HepG2 (cell line): ENCODE results near the gene BPIFB4. TPM values are rescaled to one million over a fixed set of nuclear protein-coding genes. Genes with fewer than 3 reads are reported as not detected.
A peak's percentile ranks its signal among the peaks of the same experiment; 100 is the strongest.

Experiments used
- ATAC-seq: fragments of 200-7000 bp; cut with Tn5 transposase; 3 replicates; pipeline ENCODE4 v1.9.1; 2020; ENCODE audit warnings: mild to moderate bottlenecking, moderate library complexity
- BruUV-seq: library from RNA; stranded (reverse); fragments of 400-500 nt; replicated peaks from 2 replicates; lab custom pipeline; 2021; lab: Mats Ljungman, UMichigan
- CTCF ChIA-PET: fragments of 300-600 bp; formaldehyde crosslinking; extraction: SDS; loops from one replicate; lab custom pipeline; 2021; ENCODE audit warnings: low total read pairs, inconsistent platforms, low intra/inter-chr PET ratio; lab: Yijun Ruan, JAX
- POLR2A ChIA-PET: fragments of 350-600 bp; sonication (Branson Sonifier 250); formaldehyde crosslinking; loops from one replicate; lab custom pipeline; 2020; ENCODE audit warnings: antibody characterized with exemption, inconsistent platforms; lab: Yijun Ruan, JAX
- DNase-seq: peaks from one replicate; pipeline ENCODE4 v3.0.0-alpha.2; 2015; ENCODE audit warnings: low spot score
- FAIRE-seq: peaks from 3 replicates; lab custom pipeline; 2011; peaks lifted over from hg19 to GRCh38; lab: Jason Lieb, UNC
- H2AFZ ChIP-seq: one replicate; pipeline ENCODE4 v1.6.1; 2011; ENCODE audit warnings: low read length, inconsistent platforms
- H3K27ac ChIP-seq: fragments of 300-600 bp; 3 replicates; pipeline ENCODE4 v1.8.0; 2011; ENCODE audit warnings: mixed run types, mild to moderate bottlenecking, mixed read lengths, low read length, inconsistent platforms; ENCODE audit not compliant: insufficient read depth; ENCODE audit errors: extremely low read length
- H3K27me3 ChIP-seq, 2 experiments: fragments of 200-600 bp in 1 of 2; 2 replicates in 1 of 2; 3 replicates in 1 of 2; pipeline versions ENCODE4 v1.6.0 to v1.8.0; 2011; ENCODE audit warnings: low read length in 2 of 2, mild to moderate bottlenecking in 2 of 2, moderate library complexity in 2 of 2, inconsistent platforms in 1 of 2; ENCODE audit not compliant: insufficient read depth in 2 of 2, control insufficient read depth in 1 of 2
- H3K36me3 ChIP-seq, 2 experiments: fragments of 200-600 bp in 1 of 2; replicated peaks in 1 of 2; 2 replicates in 1 of 2; 3 replicates in 1 of 2; pipeline versions ENCODE4 v1.5.1 to v1.8.0; 2011; ENCODE audit warnings: low read length in 2 of 2, inconsistent platforms in 1 of 2; ENCODE audit not compliant: insufficient read depth in 2 of 2, control insufficient read depth in 1 of 2
- H3K4me1 ChIP-seq: 2 replicates; pipeline ENCODE4 v1.5.1; 2012; ENCODE audit warnings: low read length, inconsistent platforms; ENCODE audit not compliant: insufficient read depth
- H3K4me2 ChIP-seq: 2 replicates; pipeline ENCODE4 v1.6.0; 2011; ENCODE audit warnings: low read depth, low read length, inconsistent platforms
- H3K4me3 ChIP-seq, 3 experiments: fragments of 200-600 bp in 1 of 3; sonication (generic), shearing (Covaris generic) in 1 of 3; replicated peaks in 1 of 3; 2 replicates each; pipeline ENCODE4 v1.5.1; 2011 to 2016; ENCODE audit warnings: low read length in 3 of 3, inconsistent platforms in 2 of 3, low read depth in 2 of 3, mild to moderate bottlenecking in 2 of 3, control low read depth in 1 of 3, mixed read lengths in 1 of 3; ENCODE audit not compliant: insufficient read depth in 1 of 3
- H3K79me2 ChIP-seq: one replicate; pipeline ENCODE4 v1.6.1; 2011; ENCODE audit warnings: low read length, inconsistent platforms; ENCODE audit not compliant: insufficient read depth
- H3K9ac ChIP-seq: 2 replicates; pipeline ENCODE4 v1.6.0; 2011; ENCODE audit warnings: mild to moderate bottlenecking, low read depth, low read length, inconsistent platforms; ENCODE audit not compliant: insufficient read depth
- H3K9me3 ChIP-seq: 2 replicates; pipeline ENCODE4 v1.5.1; 2012; ENCODE audit warnings: mild to moderate bottlenecking, low read length
- H4K20me1 ChIP-seq: 2 replicates; pipeline ENCODE4 v1.6.0; 2011; ENCODE audit warnings: inconsistent platforms, mild to moderate bottlenecking, low read length, moderate library complexity; ENCODE audit not compliant: insufficient read depth
- RXRA ChIP-seq: sonication (generic); formaldehyde crosslinking; IDR thresholded peaks from 2 replicates; pipeline ENCODE4 v1.5.1; 2020; ENCODE audit warnings: missing genetic modification reagents
- TBX2 ChIP-seq: sonication (generic); formaldehyde crosslinking; IDR thresholded peaks from 2 replicates; pipeline ENCODE4 v1.5.0; 2020; ENCODE audit warnings: missing genetic modification reagents, mild to moderate bottlenecking, borderline replicate concordance
- ZBTB3 ChIP-seq: sonication (generic); formaldehyde crosslinking; IDR thresholded peaks from 2 replicates; pipeline ENCODE4 v1.4.0; 2020; ENCODE audit warnings: low read depth, mild to moderate bottlenecking, moderate library complexity, missing genetic modification reagents, borderline replicate concordance
- ZNF296 ChIP-seq: sonication (generic); formaldehyde crosslinking; conservative IDR thresholded peaks from 2 replicates; pipeline ENCODE4 v1.5.0; 2020; ENCODE audit warnings: mild to moderate bottlenecking, missing genetic modification reagents
- ZNF331 ChIP-seq: sonication (generic); formaldehyde crosslinking; IDR thresholded peaks from 2 replicates; pipeline ENCODE4 v1.4.0; 2020; ENCODE audit warnings: missing genetic modification reagents
- ZNF484 ChIP-seq: sonication (generic); formaldehyde crosslinking; IDR thresholded peaks from 2 replicates; pipeline ENCODE4 v1.5.1; 2020; ENCODE audit warnings: mild to moderate bottlenecking, low read depth, missing genetic modification reagents, borderline replicate concordance
- ZNF564 ChIP-seq: sonication (generic); formaldehyde crosslinking; IDR thresholded peaks from 2 replicates; pipeline ENCODE4 v1.8.1; 2023; ENCODE audit warnings: mild to moderate bottlenecking, missing genetic modification reagents
- ZNF7 ChIP-seq: IDR thresholded peaks from 2 replicates; pipeline ENCODE4 v1.6.1; 2016; ENCODE audit warnings: missing biosample characterization, missing genetic modification reagents
- ZNF775 ChIP-seq: sonication (generic); formaldehyde crosslinking; IDR thresholded peaks from 2 replicates; pipeline ENCODE4 v1.4.0; 2020; ENCODE audit warnings: missing genetic modification reagents, mild to moderate bottlenecking, moderate library complexity, borderline replicate concordance
- WGBS: methylation state at CpG from one replicate; pipeline ENCODE4 v1.1.6; 2017; ENCODE audit warnings: low lambda C conversion rate; 5-methylcytosine and 5-hydroxymethylcytosine counted together
- in situ Hi-C: cut with HindIII; loops from 2 replicates; pipeline ENCODE4 v1.10.0; 2017; ENCODE audit warnings: low pct_unique_long_range_greater_than_20kb; ENCODE audit not compliant: extremely low pct_ligation_motif_present
- intact Hi-C: fragments of 100-400 bp; cut with micrococcal nuclease; formaldehyde crosslinking; loops from one replicate; pipeline ENCODE4 v1.10.0; 2022; ENCODE audit not compliant: unreplicated experiment
- polyA plus RNA-seq, 8 experiments: library from polyadenylated mRNA; depleted of rRNA in 3 of 8; stranded (reverse) in 7 of 8; unstranded in 1 of 8; fragments of >200 nt; fragmentation: Illumina TruSeq in 4 of 8; extraction: Trizol in 4 of 8; gene quantifications; 2 replicates each; pipeline versions ENCODE4 v1.2.1 to v1.2.3, GENCODE V29; 2011 to 2016; ENCODE audit warnings: low read depth in 4 of 8, missing spikeins in 1 of 8, mixed read lengths in 1 of 8; ENCODE audit not compliant: insufficient read depth in 1 of 8
- total RNA-seq, 5 experiments: library from RNA; depleted of rRNA; stranded (reverse); fragments of >200 nt; fragmentation: Illumina TruSeq; extraction: Trizol; gene quantifications; 2 replicates each; pipeline ENCODE4 v1.2.3, GENCODE V29; 2016; ENCODE audit warnings: low read depth in 1 of 5
- TF ChIP-seq, protein P1 (sequence below): sonication (generic); formaldehyde crosslinking; IDR thresholded peaks from 2 replicates; pipeline ENCODE4 v1.4.0; 2020; ENCODE audit warnings: missing genetic modification reagents
- TF ChIP-seq, protein P2 (sequence below): sonication (generic); formaldehyde crosslinking; IDR thresholded peaks from 2 replicates; pipeline ENCODE4 v1.4.0; 2020; ENCODE audit warnings: missing genetic modification reagents
- TF ChIP-seq, protein P3 (sequence below): sonication (generic); formaldehyde crosslinking; IDR thresholded peaks from 2 replicates; pipeline ENCODE4 v1.9.0; 2022; ENCODE audit warnings: missing genetic modification reagents, mild to moderate bottlenecking, borderline replicate concordance

BPIFB4 gene
- total and polyA plus RNA-seq, 2 of the 13 experiments (the other 11 are each of a cell fraction or from before 2014, with no cell fraction given), result 0.09 TPM; not detected in 1

DNA sequence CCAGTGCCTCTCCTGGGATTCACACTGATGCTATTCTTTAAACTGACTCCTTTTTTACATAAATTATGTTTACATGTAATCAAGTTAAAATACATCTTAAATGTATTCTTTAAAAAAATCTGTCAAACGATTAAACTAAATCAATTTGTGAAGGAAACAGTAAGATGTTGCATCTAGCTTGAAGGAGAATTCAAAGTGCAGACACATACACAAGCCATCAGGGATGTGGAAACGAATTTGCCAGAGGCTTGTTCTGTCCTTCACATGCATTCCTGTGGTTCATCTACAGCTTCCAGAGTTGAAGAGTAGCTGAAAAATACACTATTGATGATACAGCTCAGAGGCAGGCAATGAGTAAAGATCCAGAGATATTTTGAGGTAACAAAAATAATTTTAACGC is 33.0 kb upstream of the BPIFB4 start:
- ATAC-seq, result no peak

DNA sequence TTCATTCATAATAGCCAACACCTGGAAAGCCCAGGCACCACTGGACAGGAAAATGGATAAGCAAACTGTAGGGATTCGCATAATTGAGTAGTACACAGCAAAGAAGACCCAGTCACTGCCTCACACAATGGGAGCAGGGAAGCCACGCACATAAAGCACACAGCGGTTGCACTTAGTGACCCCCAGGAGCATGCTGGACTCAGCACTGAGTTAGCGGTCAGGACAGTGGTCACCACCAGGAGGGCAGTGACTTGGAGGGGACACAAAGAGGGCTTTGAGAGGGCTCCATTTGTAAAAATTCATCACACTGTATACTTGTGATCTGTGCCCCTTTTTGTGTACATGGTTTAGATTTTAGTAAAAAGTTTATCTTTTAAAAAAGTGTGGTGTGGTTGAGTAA is 28.1 kb upstream of the BPIFB4 start:
- peaks cover 17% of the 10 kb centered on the region for H3K4me1 ChIP-seq
- in situ Hi-C loops, result no loop called here
- H4K20me1 ChIP-seq, result no peaks in the 10 kb centered on the region
- WGBS, result 0% methylated on average over 4 of the region's 4 CpGs
- no peak overlapping the region for H3K9ac ChIP-seq
- H3K27me3 ChIP-seq, result peaks cover 0 to 27% of the 10 kb centered on the region in 2 experiments; a peak in 2 of 5 replicates
- no peaks in the 10 kb centered on the region for H3K36me3 ChIP-seq
- ChIA-PET POLR2A (no interaction called here), CTCF (no interaction called here)
- ATAC-seq (peak; percentile 83), DNase-seq (peak; percentile 40), FAIRE-seq (peak; percentile 69)
- H3K4me2 ChIP-seq, result peak overlapping the region; percentile 19; the same call in 1 of the 2 replicates
- H3K27ac ChIP-seq, result no peak overlapping the region
- H2AFZ ChIP-seq, result no peak overlapping the region
- no peak overlapping the region for H3K4me3 ChIP-seq
- H3K9me3 ChIP-seq, result no peaks in the 10 kb centered on the region
- intact Hi-C loops, result no loop called here
- no peaks in the 10 kb centered on the region for H3K79me2 ChIP-seq
- BruUV-seq, result no TSS peak
- TF ChIP-seq, protein P1, sequence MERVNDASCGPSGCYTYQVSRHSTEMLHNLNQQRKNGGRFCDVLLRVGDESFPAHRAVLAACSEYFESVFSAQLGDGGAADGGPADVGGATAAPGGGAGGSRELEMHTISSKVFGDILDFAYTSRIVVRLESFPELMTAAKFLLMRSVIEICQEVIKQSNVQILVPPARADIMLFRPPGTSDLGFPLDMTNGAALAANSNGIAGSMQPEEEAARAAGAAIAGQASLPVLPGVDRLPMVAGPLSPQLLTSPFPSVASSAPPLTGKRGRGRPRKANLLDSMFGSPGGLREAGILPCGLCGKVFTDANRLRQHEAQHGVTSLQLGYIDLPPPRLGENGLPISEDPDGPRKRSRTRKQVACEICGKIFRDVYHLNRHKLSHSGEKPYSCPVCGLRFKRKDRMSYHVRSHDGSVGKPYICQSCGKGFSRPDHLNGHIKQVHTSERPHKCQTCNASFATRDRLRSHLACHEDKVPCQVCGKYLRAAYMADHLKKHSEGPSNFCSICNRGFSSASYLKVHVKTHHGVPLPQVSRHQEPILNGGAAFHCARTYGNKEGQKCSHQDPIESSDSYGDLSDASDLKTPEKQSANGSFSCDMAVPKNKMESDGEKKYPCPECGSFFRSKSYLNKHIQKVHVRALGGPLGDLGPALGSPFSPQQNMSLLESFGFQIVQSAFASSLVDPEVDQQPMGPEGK (CRISPR knock-in tag), result peak; percentile 33; the same call in 1 of the 2 replicates
- TF ChIP-seq ZBTB3, result no peak
- TF ChIP-seq, protein P2, sequence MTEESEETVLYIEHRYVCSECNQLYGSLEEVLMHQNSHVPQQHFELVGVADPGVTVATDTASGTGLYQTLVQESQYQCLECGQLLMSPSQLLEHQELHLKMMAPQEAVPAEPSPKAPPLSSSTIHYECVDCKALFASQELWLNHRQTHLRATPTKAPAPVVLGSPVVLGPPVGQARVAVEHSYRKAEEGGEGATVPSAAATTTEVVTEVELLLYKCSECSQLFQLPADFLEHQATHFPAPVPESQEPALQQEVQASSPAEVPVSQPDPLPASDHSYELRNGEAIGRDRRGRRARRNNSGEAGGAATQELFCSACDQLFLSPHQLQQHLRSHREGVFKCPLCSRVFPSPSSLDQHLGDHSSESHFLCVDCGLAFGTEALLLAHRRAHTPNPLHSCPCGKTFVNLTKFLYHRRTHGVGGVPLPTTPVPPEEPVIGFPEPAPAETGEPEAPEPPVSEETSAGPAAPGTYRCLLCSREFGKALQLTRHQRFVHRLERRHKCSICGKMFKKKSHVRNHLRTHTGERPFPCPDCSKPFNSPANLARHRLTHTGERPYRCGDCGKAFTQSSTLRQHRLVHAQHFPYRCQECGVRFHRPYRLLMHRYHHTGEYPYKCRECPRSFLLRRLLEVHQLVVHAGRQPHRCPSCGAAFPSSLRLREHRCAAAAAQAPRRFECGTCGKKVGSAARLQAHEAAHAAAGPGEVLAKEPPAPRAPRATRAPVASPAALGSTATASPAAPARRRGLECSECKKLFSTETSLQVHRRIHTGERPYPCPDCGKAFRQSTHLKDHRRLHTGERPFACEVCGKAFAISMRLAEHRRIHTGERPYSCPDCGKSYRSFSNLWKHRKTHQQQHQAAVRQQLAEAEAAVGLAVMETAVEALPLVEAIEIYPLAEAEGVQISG (CRISPR knock-in tag), result 0 out of 2 replicates have a peak, but pooled peaks have one; percentile 22
- TF ChIP-seq, protein P3, sequence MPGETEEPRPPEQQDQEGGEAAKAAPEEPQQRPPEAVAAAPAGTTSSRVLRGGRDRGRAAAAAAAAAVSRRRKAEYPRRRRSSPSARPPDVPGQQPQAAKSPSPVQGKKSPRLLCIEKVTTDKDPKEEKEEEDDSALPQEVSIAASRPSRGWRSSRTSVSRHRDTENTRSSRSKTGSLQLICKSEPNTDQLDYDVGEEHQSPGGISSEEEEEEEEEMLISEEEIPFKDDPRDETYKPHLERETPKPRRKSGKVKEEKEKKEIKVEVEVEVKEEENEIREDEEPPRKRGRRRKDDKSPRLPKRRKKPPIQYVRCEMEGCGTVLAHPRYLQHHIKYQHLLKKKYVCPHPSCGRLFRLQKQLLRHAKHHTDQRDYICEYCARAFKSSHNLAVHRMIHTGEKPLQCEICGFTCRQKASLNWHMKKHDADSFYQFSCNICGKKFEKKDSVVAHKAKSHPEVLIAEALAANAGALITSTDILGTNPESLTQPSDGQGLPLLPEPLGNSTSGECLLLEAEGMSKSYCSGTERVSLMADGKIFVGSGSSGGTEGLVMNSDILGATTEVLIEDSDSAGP (CRISPR knock-in tag), result no peak
- peak; percentile 99 for TF ChIP-seq ZNF564 (CRISPR knock-in tag)
- 0 out of 2 replicates have a peak, but pooled peaks have one; percentile 55 for TF ChIP-seq ZNF296 (CRISPR knock-in tag)
- 0 out of 2 replicates have a peak, but pooled peaks have one; percentile 7 for TF ChIP-seq TBX2 (CRISPR knock-in tag)
- 0 out of 2 replicates have a peak, but pooled peaks have one; percentile 48 for TF ChIP-seq RXRA
- 0 out of 2 replicates have a peak, but pooled peaks have one; percentile 15 for TF ChIP-seq ZNF331 (CRISPR knock-in tag)
- TF ChIP-seq ZNF775 (CRISPR knock-in tag), result no peak

More for the DNA sequence above, 33.0 kb upstream of the BPIFB4 start:
- POLR2A ChIA-PET, result no interaction called here
- FAIRE-seq (no peak), DNase-seq (no peak)
- in situ Hi-C loops, result no loop called here
- Histone ChIP-seq H3K27ac (no peak overlapping the region), H3K9me3 (peaks cover 10% of the 10 kb centered on the region; the same call in 1 of the 2 replicates), H3K27me3 (no peaks in the 10 kb centered on the region), H4K20me1 (no peaks in the 10 kb centered on the region), H3K4me3 (no peak overlapping the region), H3K4me1 (peaks cover 42% of the 10 kb centered on the region), H3K36me3 (no peaks in the 10 kb centered on the region), H3K4me2 (no peak overlapping the region), H2AFZ (no peak overlapping the region), H3K9ac (no peak overlapping the region), H3K79me2 (no peaks in the 10 kb centered on the region)
- 30% methylated on average over 3 of the region's 3 CpGs for WGBS
- BruUV-seq, result no TSS peak
- intact Hi-C loops, result no loop called here
- TF ChIP-seq ZNF331 (CRISPR knock-in tag), result no peak
- peak; percentile 98 for TF ChIP-seq ZNF7 (CRISPR knock-in tag)
- no peak for TF ChIP-seq ZNF484
- CTCF ChIA-PET, result no interaction called here
